Measurements from ENCODE around the gene HLA-DRB1.
"Not testable (repeated sequence)": the region's sequence is repeated elsewhere in the genome, so short reads cannot be mapped to it uniquely, and the experiment has no call there.

HLA-DRB1 gene

GRCh38 chr6:32554116-32554965 lies 35.3 kb downstream of the HLA-DRB1 start:
- no peak for DNase-seq

- no peak for DNase-seq
Observed at GRCh38 chr6:32553037-32553742, 36.5 kb downstream of the HLA-DRB1 start.

- DNase-seq, result no peak
Observed at GRCh38 chr6:32551410-32551809, 38.2 kb downstream of the HLA-DRB1 start.

GRCh38 chr6:32539839-32540238 lies 49.8 kb downstream of the HLA-DRB1 start:
- no peak for DNase-seq

- DNase-seq, result not testable (repeated sequence)
Observed at GRCh38 chr6:32530431-32530793, 59.2 kb downstream of the HLA-DRB1 start.

GRCh38 chr6:32529697-32530430 lies 59.8 kb downstream of the HLA-DRB1 start, which contains the start of gene HLA-DRB5:
HLA-DRB5 (minus strand) TSS chr6:32530287; CDS start chr6:32530224, 63 bp downstream.
- DNase-seq, result no peak
